GM12878 (cell line): ENCODE data around the gene SRBD1. TPM values are rescaled to one million over a fixed set of nuclear protein-coding genes. Genes with fewer than 3 reads are reported as not detected.
A peak's percentile ranks its signal among the peaks of the same experiment; 100 is the strongest.

Experiments
- ATAC-seq: fragments of 200-7000 bp; cut with Tn5 transposase; 3 replicates; pipeline ENCODE4 v1.9.1; 2020; ENCODE audit warnings: mild to moderate bottlenecking, moderate library complexity
- BruUV-seq: library from RNA; stranded (reverse); fragments of 400-500 nt; replicated peaks from 2 replicates; lab custom pipeline; 2021; lab: Mats Ljungman, UMichigan
- CTCF ChIA-PET: fragments of 300-600 bp; sonication (Branson Sonifier 250); formaldehyde crosslinking; extraction: SDS; loops from one replicate; lab custom pipeline; 2021; ENCODE audit warnings: inconsistent platforms; lab: Yijun Ruan, JAX
- POLR2A ChIA-PET: fragments of 350-600 bp; formaldehyde crosslinking; extraction: SDS; loops from one replicate; lab custom pipeline; 2021; ENCODE audit warnings: inconsistent platforms; lab: Charles Lee
- RAD21 ChIA-PET: fragments of 300-600 bp; sonication (Branson Sonifier 250); formaldehyde crosslinking; loops from one replicate; lab custom pipeline; 2023; ENCODE audit warnings: antibody characterized with exemption; ENCODE audit not compliant: unreplicated experiment; lab: Charles Lee
- SMC1A ChIA-PET: fragments of 300-600 bp; sonication (Branson Sonifier 250); formaldehyde crosslinking; loops from one replicate; lab custom pipeline; 2023; ENCODE audit not compliant: unreplicated experiment, uncharacterized antibody; lab: Charles Lee
- DNase-seq: peaks from one replicate; pipeline ENCODE4 v3.0.0-alpha.2; 2011; ENCODE audit warnings: low read depth, low spot score
- FAIRE-seq: peaks from 3 replicates; lab custom pipeline; 2011; peaks lifted over from hg19 to GRCh38; lab: Jason Lieb, UNC
- H2AFZ ChIP-seq: 2 replicates; pipeline ENCODE4 v1.6.0; 2011; ENCODE audit warnings: low read depth, low read length, control low read depth; ENCODE audit not compliant: control insufficient read depth
- H3K27ac ChIP-seq: 2 replicates; pipeline ENCODE4 v1.5.1; 2011; ENCODE audit warnings: control low read depth; ENCODE audit not compliant: control insufficient read depth, insufficient read depth
- H3K27me3 ChIP-seq, 2 experiments: replicated peaks in 1 of 2; 2 replicates each; pipeline versions ENCODE4 v1.6.0 to v1.6.1; 2011; ENCODE audit warnings: low read length in 1 of 2; ENCODE audit not compliant: control insufficient read depth in 2 of 2, insufficient read depth in 2 of 2
- H3K36me3 ChIP-seq, 2 experiments: 2 replicates each; pipeline ENCODE4 v1.5.1; 2011; ENCODE audit warnings: low read length in 1 of 2; ENCODE audit not compliant: control insufficient read depth in 2 of 2, insufficient read depth in 2 of 2
- H3K4me1 ChIP-seq: 2 replicates; pipeline ENCODE4 v1.6.1; 2011; ENCODE audit warnings: mild to moderate bottlenecking, low read length, moderate library complexity, mixed read lengths; ENCODE audit not compliant: control insufficient read depth, insufficient read depth
- H3K4me2 ChIP-seq: 2 replicates; pipeline ENCODE4 v1.6.0; 2011; ENCODE audit warnings: control low read depth; ENCODE audit not compliant: control insufficient read depth, insufficient read depth
- H3K4me3 ChIP-seq: fragments of 200-600 bp; sonication (generic); 2 replicates; pipeline ENCODE4 v1.5.1; 2016
- H3K79me2 ChIP-seq: 2 replicates; pipeline ENCODE4 v1.6.0; 2011; ENCODE audit warnings: low read length; ENCODE audit not compliant: control insufficient read depth, insufficient read depth
- H3K9ac ChIP-seq: 2 replicates; pipeline ENCODE4 v1.8.0; 2011; ENCODE audit warnings: low read length, control low read depth, mixed read lengths; ENCODE audit not compliant: control insufficient read depth, insufficient read depth
- H3K9me3 ChIP-seq: replicated peaks from 3 replicates; pipeline ENCODE4 v1.5.1; 2011; ENCODE audit warnings: mild to moderate bottlenecking, low read length; ENCODE audit not compliant: control insufficient read depth, insufficient read depth
- H4K20me1 ChIP-seq: 2 replicates; pipeline ENCODE4 v1.6.0; 2011; ENCODE audit not compliant: control insufficient read depth, insufficient read depth
- ATF7 ChIP-seq: fragments of 450-650 bp; IDR thresholded peaks from 2 replicates; pipeline ENCODE4 v1.6.1; 2016; ENCODE audit warnings: low read depth, mild to moderate bottlenecking
- CHD1 ChIP-seq: IDR thresholded peaks from 2 replicates; pipeline ENCODE4 v1.6.1; 2012; ENCODE audit warnings: low read depth, low read length, improper control_type of control experiment
- CHD2 ChIP-seq: IDR thresholded peaks from 2 replicates; pipeline ENCODE4 v1.6.1; 2011; ENCODE audit warnings: low read depth, low read length, improper control_type of control experiment, borderline replicate concordance
- EZH2 ChIP-seq: IDR thresholded peaks from 2 replicates; pipeline ENCODE4 v1.6.1; 2012; ENCODE audit warnings: low read depth, mild to moderate bottlenecking, control low read depth, inconsistent platforms, low read length, borderline replicate concordance; ENCODE audit not compliant: control insufficient read depth
- FOS ChIP-seq: IDR thresholded peaks from 3 replicates; pipeline ENCODE4 v1.6.1; 2011; ENCODE audit warnings: borderline replicate concordance; ENCODE audit not compliant: insufficient read length; ENCODE audit errors: extremely low read depth
- IKZF2 ChIP-seq, 2 experiments: fragments of 450-650 bp; IDR thresholded peaks; 2 replicates each; pipeline ENCODE4 v1.6.1; 2017; ENCODE audit warnings: mild to moderate bottlenecking in 2 of 2, moderate library complexity in 2 of 2
- MXI1 ChIP-seq: fragments of 150-350 bp; IDR thresholded peaks from 2 replicates; pipeline ENCODE4 v1.6.1; 2011; ENCODE audit warnings: low read depth, mild to moderate bottlenecking, inconsistent platforms, low read length, improper control_type of control experiment
- RAD21 ChIP-seq: IDR thresholded peaks from 2 replicates; pipeline ENCODE4 v1.6.1; 2011; ENCODE audit warnings: mild to moderate bottlenecking, low read depth, low read length, moderate library complexity; ENCODE audit not compliant: insufficient read depth
- SREBF1 ChIP-seq: IDR thresholded peaks from 2 replicates; pipeline ENCODE4 v1.6.1; 2012; ENCODE audit warnings: mild to moderate bottlenecking, low read length
- SRF ChIP-seq, 2 experiments: IDR thresholded peaks; 2 replicates each; pipeline ENCODE4 v1.6.1; 2011; ENCODE audit warnings: low read depth in 2 of 2, low read length in 2 of 2, mild to moderate bottlenecking in 1 of 2, moderate library complexity in 1 of 2
- SUPT20H ChIP-seq: IDR thresholded peaks from 2 replicates; pipeline ENCODE4 v1.6.1; 2011; ENCODE audit warnings: low read depth, mild to moderate bottlenecking, low read length, moderate library complexity, borderline replicate concordance; ENCODE audit not compliant: control insufficient read depth
- ZNF207 ChIP-seq: fragments of 450-650 bp; IDR thresholded peaks from 2 replicates; pipeline ENCODE4 v1.6.1; 2014; ENCODE audit warnings: antibody characterized with exemption, mild to moderate bottlenecking, borderline replicate concordance
- ZNF24 ChIP-seq: fragments of 450-650 bp; IDR thresholded peaks from 2 replicates; pipeline ENCODE4 v1.6.1; 2017; ENCODE audit warnings: antibody characterized with exemption, mild to moderate bottlenecking
- WGBS: methylation state at CpG from one replicate; pipeline ENCODE4 v1.1.6; 2016; ENCODE audit warnings: low lambda C conversion rate; ENCODE audit not compliant: insufficient replicate concordance, insufficient coverage; ENCODE audit errors: missing lambda C conversion rate; 5-methylcytosine and 5-hydroxymethylcytosine counted together
- in situ Hi-C: fragments of 300-500 bp; cut with MboI; formaldehyde crosslinking; loops from 9 replicates; pipeline ENCODE4 v1.14.3; 2018; ENCODE audit warnings: mixed read lengths
- intact Hi-C: fragments of 100-400 bp; cut with micrococcal nuclease; formaldehyde crosslinking; loops from one replicate; pipeline ENCODE4 v1.14.2; 2022; ENCODE audit not compliant: unreplicated experiment
- polyA plus RNA-seq, 11 experiments: library from polyadenylated mRNA; depleted of rRNA in 4 of 11; unstranded in 6 of 11; stranded (reverse) in 5 of 11; fragments of >200 nt; fragmentation: Nextera tagmentation in 4 of 11; fragmentation: Illumina TruSeq in 1 of 11; extraction: Ambion mirVana in 4 of 11; extraction: Trizol in 1 of 11; gene quantifications; 1 replicate in 1 of 11; 2 replicates in 10 of 11; pipeline versions ENCODE4 v1.2.1 to v1.2.3, GENCODE V29; 2011 to 2016; ENCODE audit warnings: inconsistent platforms in 2 of 11, missing spikeins in 2 of 11, low read depth in 1 of 11
- total RNA-seq, 4 experiments: library from RNA; depleted of rRNA in 3 of 4; stranded (reverse); fragments of >200 nt in 3 of 4; fragmentation: Illumina TruSeq in 1 of 4; extraction: Trizol in 1 of 4; gene quantifications; 2 replicates each; pipeline versions ENCODE4 v1.2.1 to v1.2.3, GENCODE V29; 2013 to 2021
- TF ChIP-seq, protein P1 (sequence below): fragments of 450-650 bp; IDR thresholded peaks from 2 replicates; pipeline ENCODE4 v1.6.1; 2018; ENCODE audit warnings: borderline replicate concordance, mild to moderate bottlenecking; ENCODE audit not compliant: partially characterized antibody

The SRBD1 gene
- total and polyA plus RNA-seq, 10 of the 15 experiments (the other 5 are each of a cell fraction or from before 2014, with no cell fraction given): 9.7 to 33.1 (median 20.1) TPM

DNA sequence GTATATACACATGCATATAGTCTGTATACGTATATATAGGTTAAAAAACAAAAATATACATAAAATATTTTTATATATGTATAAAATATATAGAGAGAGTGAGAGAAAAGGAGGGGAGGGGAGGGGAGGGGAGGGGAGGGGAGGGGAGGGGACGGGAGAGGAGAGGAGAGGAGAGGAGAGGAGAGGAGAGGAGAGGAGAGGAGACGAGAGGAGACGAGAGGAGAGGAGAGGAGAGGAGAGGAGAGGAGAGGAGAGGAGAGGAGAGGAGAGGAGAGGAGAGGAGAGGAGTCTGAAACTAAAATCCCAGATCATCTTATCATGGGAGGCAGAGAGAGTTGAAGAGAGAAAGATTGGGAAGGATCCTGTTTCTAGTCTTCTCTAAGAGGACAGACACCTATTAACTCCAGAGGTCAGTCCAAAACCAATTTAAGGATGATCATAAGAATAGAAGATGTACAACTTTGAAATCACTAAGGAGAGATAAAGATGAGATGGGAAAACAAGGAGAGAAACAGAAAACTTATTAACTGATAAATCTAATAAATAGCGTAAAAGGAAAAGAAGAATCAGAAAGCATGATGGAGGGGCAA lies 195.4 kb downstream of the SRBD1 start:
- ChIA-PET CTCF (no interaction called here), RAD21 (no interaction called here)
- intact Hi-C loops: no loop called here

DNA sequence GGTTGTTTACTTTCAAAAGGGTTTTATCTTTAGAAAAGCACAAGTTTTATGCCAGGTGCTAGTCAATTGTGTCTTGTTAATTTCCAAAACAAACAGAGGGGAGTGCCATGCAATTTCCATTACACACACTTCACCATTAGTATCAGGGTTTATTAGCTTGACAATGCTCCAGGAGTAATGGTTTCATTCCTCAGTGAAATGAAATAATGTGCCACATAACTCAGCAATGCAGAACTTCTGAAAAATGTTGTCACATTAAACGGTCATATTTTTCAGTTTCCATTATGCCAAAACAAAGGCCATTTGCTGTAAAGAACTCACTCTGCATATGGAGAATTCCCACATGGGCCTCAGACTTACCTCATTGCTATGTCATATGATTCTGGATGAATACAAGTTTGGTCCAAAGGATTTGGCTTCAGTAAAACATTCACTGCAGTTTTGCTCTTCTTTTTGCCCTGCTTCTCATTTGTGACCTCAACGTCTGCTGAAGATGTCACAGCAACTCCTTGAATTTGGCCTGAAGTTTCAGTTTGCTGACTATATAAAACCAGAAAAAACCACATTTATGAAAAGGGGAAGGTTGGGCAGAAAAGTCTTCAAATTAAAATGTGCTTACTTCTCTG lies 198.2 kb downstream of the SRBD1 start:
- BruUV-seq: no TSS peak
- H3K4me3 ChIP-seq: no peak overlapping the region
- H3K4me2 ChIP-seq: no peak overlapping the region
- FAIRE-seq (no peak), DNase-seq (no peak), ATAC-seq (peak; percentile 31)
- no peaks in the 10 kb centered on the region for H4K20me1 ChIP-seq
- H3K4me1 ChIP-seq: no peaks in the 10 kb centered on the region
- 6% methylated on average over 2 of the region's 2 CpGs for WGBS
- no peak overlapping the region for H3K9ac ChIP-seq
- ChIA-PET POLR2A (no interaction called here), CTCF (interaction anchor here (1.0 to 1.6 kb wide), 2 partner anchors 13 to 80 kb away, joined by 3 read pairs; no protein-coding TSS in a partner anchor), SMC1A (interaction anchor here (1.2 to 1.6 kb wide), 2 partner anchors 9 to 27 kb away, joined by 3 to 4 read pairs; no protein-coding TSS in a partner anchor), RAD21 (no interaction called here)
- H3K36me3 ChIP-seq: peaks cover 2 to 13% of the 10 kb centered on the region in 2 experiments; a peak in 3 of 4 replicates
- no peak overlapping the region for H2AFZ ChIP-seq
- in situ Hi-C loops (no loop called here), intact Hi-C loops (no loop called here)
- H3K79me2 ChIP-seq: no peaks in the 10 kb centered on the region
- H3K27me3 ChIP-seq: no peaks in the 10 kb centered on the region
- no peak overlapping the region for H3K27ac ChIP-seq
- H3K9me3 ChIP-seq: no peaks in the 10 kb centered on the region
- TF ChIP-seq, protein P1, sequence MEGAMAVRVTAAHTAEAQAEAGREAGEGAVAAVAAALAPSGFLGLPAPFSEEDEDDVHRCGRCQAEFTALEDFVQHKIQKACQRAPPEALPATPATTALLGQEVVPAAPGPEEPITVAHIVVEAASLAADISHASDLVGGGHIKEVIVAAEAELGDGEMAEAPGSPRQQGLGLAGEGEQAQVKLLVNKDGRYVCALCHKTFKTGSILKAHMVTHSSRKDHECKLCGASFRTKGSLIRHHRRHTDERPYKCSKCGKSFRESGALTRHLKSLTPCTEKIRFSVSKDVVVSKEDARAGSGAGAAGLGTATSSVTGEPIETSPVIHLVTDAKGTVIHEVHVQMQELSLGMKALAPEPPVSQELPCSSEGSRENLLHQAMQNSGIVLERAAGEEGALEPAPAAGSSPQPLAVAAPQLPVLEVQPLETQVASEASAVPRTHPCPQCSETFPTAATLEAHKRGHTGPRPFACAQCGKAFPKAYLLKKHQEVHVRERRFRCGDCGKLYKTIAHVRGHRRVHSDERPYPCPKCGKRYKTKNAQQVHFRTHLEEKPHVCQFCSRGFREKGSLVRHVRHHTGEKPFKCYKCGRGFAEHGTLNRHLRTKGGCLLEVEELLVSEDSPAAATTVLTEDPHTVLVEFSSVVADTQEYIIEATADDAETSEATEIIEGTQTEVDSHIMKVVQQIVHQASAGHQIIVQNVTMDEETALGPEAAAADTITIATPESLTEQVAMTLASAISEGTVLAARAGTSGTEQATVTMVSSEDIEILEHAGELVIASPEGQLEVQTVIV: no peak
- TF ChIP-seq ZNF207: no peak
- no peak for TF ChIP-seq ATF7
- no peak for TF ChIP-seq SUPT20H
- TF ChIP-seq SREBF1: no peak
- TF ChIP-seq CHD2: no peak
- TF ChIP-seq IKZF2 (IDR thresholded peaks at IDR 0.05): no peak
- no peak for TF ChIP-seq RAD21
- TF ChIP-seq MXI1: no peak
- no peak for TF ChIP-seq SRF (IDR thresholded peaks at IDR 0.05; ENCODE audit: low read depth in 2 of 2, low read length in 2 of 2)

More for the DNA sequence above, 195.4 kb downstream of the SRBD1 start:
- Histone ChIP-seq H3K36me3 (peaks cover 2 to 6% of the 10 kb centered on the region in 2 experiments; a peak in 3 of 4 replicates), H3K4me3 (no peak overlapping the region), H3K79me2 (no peaks in the 10 kb centered on the region), H3K4me1 (no peaks in the 10 kb centered on the region), H4K20me1 (no peaks in the 10 kb centered on the region), H3K9ac (no peak overlapping the region), H3K27me3 (no peaks in the 10 kb centered on the region), H3K9me3 (no peaks in the 10 kb centered on the region), H2AFZ (no peak overlapping the region), H3K27ac (no peak overlapping the region), H3K4me2 (no peak overlapping the region)
- DNase-seq: no peak
- WGBS: 41% methylated on average over 5 of the region's 5 CpGs
- ATAC-seq: no peak
- POLR2A ChIA-PET: no interaction called here
- SMC1A ChIA-PET: no interaction called here
- no peak for TF ChIP-seq EZH2
- no peak for TF ChIP-seq CHD1
- no peak for TF ChIP-seq ZNF24
- TF ChIP-seq FOS: no peak
- FAIRE-seq: no peak
- no TSS peak for BruUV-seq
- in situ Hi-C loops: no loop called here
